ENCODE measurements around the gene ARL14EPL.

- TF ChIP-seq CTCF (conservative IDR thresholded peaks at IDR 0.05; ENCODE audit: low read depth, low read length), result no peak
- TF ChIP-seq EZH2 (IDR thresholded peaks at IDR 0.05; ENCODE audit: borderline replicate concordance, low read depth, low read length, poor library complexity, severe bottlenecking), result no peak
Observed at GRCh38 chr5:116032991-116033390, 719 bp downstream of the ARL14EPL start.

Measured in A673 (cell line).